ENCODE data around the gene SQSTM1.

- TF ChIP-seq CTCF (conservative IDR thresholded peaks at IDR 0.05; ENCODE audit: low read depth, low read length), result no peak
- TF ChIP-seq EZH2 (IDR thresholded peaks at IDR 0.05; ENCODE audit: borderline replicate concordance, low read depth, low read length, poor library complexity, severe bottlenecking), result no peak
Measured at GRCh38 chr5:179805070-179805528, 15.6 kb upstream of the SQSTM1 start.

All from A673 (cell line).